SU-DHL-6 (cell line): ENCODE data around the gene LEF1.

Experiments used
- H2AFZ ChIP-seq: fragments of 200-600 bp; sonication (generic); 2 replicates; pipeline ENCODE4 v1.6.1; 2014; ENCODE audit warnings: low read depth, mild to moderate bottlenecking, moderate library complexity, mixed read lengths, antibody characterized with exemption, low read length; ENCODE audit not compliant: severe bottlenecking
- H3F3A ChIP-seq: fragments of 200-600 bp; shearing (Covaris generic); 2 replicates; pipeline ENCODE4 v1.6.0; 2016; ENCODE audit warnings: antibody characterized with exemption, mild to moderate bottlenecking; ENCODE audit not compliant: insufficient read depth
- H3K27ac ChIP-seq: fragments of 200-600 bp; sonication (generic); 2 replicates; pipeline ENCODE4 v1.5.1; 2016; ENCODE audit warnings: low read depth, mild to moderate bottlenecking, low read length, moderate library complexity, mixed read lengths
- H3K27me3 ChIP-seq: fragments of 200-600 bp; sonication (generic), shearing (Covaris generic); 2 replicates; pipeline ENCODE4 v1.6.0; 2014; ENCODE audit warnings: mild to moderate bottlenecking, low read length
- H3K36me3 ChIP-seq: fragments of 200-600 bp; sonication (generic); 2 replicates; pipeline ENCODE4 v1.6.1; 2014; ENCODE audit warnings: mild to moderate bottlenecking, low read length, mixed read lengths
- H3K4me2 ChIP-seq: fragments of 300-600, 200-600 bp; shearing (Covaris generic), sonication (generic); 2 replicates; pipeline ENCODE4 v1.6.0; 2014; ENCODE audit warnings: low read length, low read depth, mild to moderate bottlenecking; ENCODE audit not compliant: poor library complexity, severe bottlenecking
- H3K4me3 ChIP-seq: fragments of 200-600 bp; sonication (generic); 2 replicates; pipeline ENCODE4 v1.5.1; 2014; ENCODE audit warnings: antibody characterized with exemption, low read length, mild to moderate bottlenecking, mixed read lengths; ENCODE audit not compliant: insufficient read depth, poor library complexity, severe bottlenecking
- H3K79me2 ChIP-seq: fragments of 200-600 bp; sonication (generic); 2 replicates; pipeline ENCODE4 v1.6.1; 2014; ENCODE audit warnings: mild to moderate bottlenecking, low read length, moderate library complexity; ENCODE audit not compliant: insufficient read depth
- H3K9ac ChIP-seq: fragments of 200-600 bp; sonication (generic); 2 replicates; pipeline ENCODE4 v1.7.0; 2014; ENCODE audit warnings: mild to moderate bottlenecking, low read length
- H3K9me2 ChIP-seq: fragments of 200-600 bp; sonication (generic); replicated peaks from 2 replicates; pipeline ENCODE4 v1.6.1; 2014; ENCODE audit warnings: low read length; ENCODE audit not compliant: insufficient read depth
- H3K9me3 ChIP-seq: fragments of 200-600 bp; sonication (generic); 2 replicates; pipeline ENCODE4 v1.6.1; 2014; ENCODE audit warnings: low read length, mixed read lengths; ENCODE audit not compliant: insufficient read depth
- H4K20me1 ChIP-seq: fragments of 200-600 bp; sonication (generic); 2 replicates; pipeline ENCODE4 v1.6.1; 2014; ENCODE audit warnings: low read depth, mild to moderate bottlenecking, antibody characterized with exemption, low read length, moderate library complexity, mixed read lengths
- CTCF ChIP-seq: fragments of 200-600 bp; sonication (generic); IDR thresholded peaks from one replicate; pipeline ENCODE4 v1.5.1; 2017; ENCODE audit warnings: antibody characterized with exemption, mild to moderate bottlenecking, low read length, moderate library complexity; ENCODE audit not compliant: insufficient read depth, poor library complexity, severe bottlenecking
- EZH2phosphoT487 ChIP-seq: fragments of 200-600 bp; sonication (generic), shearing (Covaris generic); conservative IDR thresholded peaks from 2 replicates; pipeline ENCODE4 v1.6.1; 2018; ENCODE audit warnings: mild to moderate bottlenecking, antibody characterized with exemption, low read length, moderate library complexity, mixed read lengths

The LEF1 gene

GRCh38 chr4:107999932-108000539, 168.7 kb downstream of the LEF1 start:
- no peak overlapping the region for H3K9ac ChIP-seq
- H3K27me3 ChIP-seq: no peaks in the 10 kb centered on the region
- 0 out of 2 replicates have a peak, but pooled peaks cover 2% of the 10 kb centered on the region for H3K36me3 ChIP-seq
- no peaks in the 10 kb centered on the region for H3F3A ChIP-seq
- H3K4me3 ChIP-seq: no peak overlapping the region
- no peaks in the 10 kb centered on the region for H3K9me2 ChIP-seq
- no peak overlapping the region for H3K27ac ChIP-seq
- H4K20me1 ChIP-seq: no peaks in the 10 kb centered on the region
- H3K4me2 ChIP-seq: no peak overlapping the region
- H2AFZ ChIP-seq: no peak overlapping the region
- H3K79me2 ChIP-seq: peaks cover 63% of the 10 kb centered on the region
- H3K9me3 ChIP-seq: no peaks in the 10 kb centered on the region
- TF ChIP-seq EZH2phosphoT487: no peak

GRCh38 chr4:107997794-107998193, 170.9 kb downstream of the LEF1 start:
- no peak overlapping the region for H3K9ac ChIP-seq
- no peaks in the 10 kb centered on the region for H3K9me2 ChIP-seq
- no peak overlapping the region for H3K27ac ChIP-seq
- H3K36me3 ChIP-seq: 0 out of 2 replicates have a peak, but pooled peaks cover 2% of the 10 kb centered on the region
- 0 out of 2 replicates have a peak, but pooled peaks cover 5% of the 10 kb centered on the region for H3F3A ChIP-seq
- H3K4me2 ChIP-seq: no peak overlapping the region
- H3K9me3 ChIP-seq: no peaks in the 10 kb centered on the region
- peaks cover 74% of the 10 kb centered on the region for H3K79me2 ChIP-seq
- no peaks in the 10 kb centered on the region for H3K27me3 ChIP-seq
- H2AFZ ChIP-seq: no peak overlapping the region
- no peaks in the 10 kb centered on the region; the same call in 1 of the 2 replicates for H4K20me1 ChIP-seq
- TF ChIP-seq CTCF: no peak
- no peak for TF ChIP-seq EZH2phosphoT487
- H3K4me3 ChIP-seq: no peak overlapping the region
